Measurements from ENCODE around the gene TECTA.

TECTA gene

DNA sequence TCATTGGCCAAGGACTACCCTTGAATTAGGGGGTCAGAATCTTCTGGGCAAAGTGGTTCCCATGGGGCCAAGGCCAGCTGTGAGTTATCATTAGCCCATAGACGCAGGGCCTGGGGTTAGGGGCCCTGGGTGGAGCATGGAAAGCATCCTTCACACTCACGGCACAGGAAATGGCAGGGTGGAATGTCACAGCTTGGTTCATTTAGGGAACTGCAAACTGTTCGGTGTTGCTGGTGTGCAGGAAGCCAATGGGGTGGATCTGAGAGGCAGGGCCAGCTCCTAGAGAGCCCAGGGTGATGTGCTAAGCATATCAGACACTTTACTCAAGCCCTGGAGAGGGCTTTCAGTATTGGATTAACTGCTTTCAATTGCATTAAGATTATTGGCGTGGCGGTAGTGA, 42.9 kb downstream of the TECTA start:
- H3K27ac ChIP-seq (replicated peaks): no peak overlapping the region
- H3K4me3 ChIP-seq (replicated peaks; ENCODE audit: insufficient read depth, low read length): no peak overlapping the region
- TF ChIP-seq POLR2AphosphoS5 (IDR thresholded peaks at IDR 0.05; ENCODE audit: low read depth) (no peak), REST (IDR thresholded peaks at IDR 0.05; ENCODE audit: insufficient replicate concordance, low read depth) (no peak), SPI1 (IDR thresholded peaks at IDR 0.05; ENCODE audit: borderline replicate concordance, low read depth) (no peak), GABPA (IDR thresholded peaks at IDR 0.05; ENCODE audit: low read depth) (no peak)
- TF ChIP-seq, protein P1, sequence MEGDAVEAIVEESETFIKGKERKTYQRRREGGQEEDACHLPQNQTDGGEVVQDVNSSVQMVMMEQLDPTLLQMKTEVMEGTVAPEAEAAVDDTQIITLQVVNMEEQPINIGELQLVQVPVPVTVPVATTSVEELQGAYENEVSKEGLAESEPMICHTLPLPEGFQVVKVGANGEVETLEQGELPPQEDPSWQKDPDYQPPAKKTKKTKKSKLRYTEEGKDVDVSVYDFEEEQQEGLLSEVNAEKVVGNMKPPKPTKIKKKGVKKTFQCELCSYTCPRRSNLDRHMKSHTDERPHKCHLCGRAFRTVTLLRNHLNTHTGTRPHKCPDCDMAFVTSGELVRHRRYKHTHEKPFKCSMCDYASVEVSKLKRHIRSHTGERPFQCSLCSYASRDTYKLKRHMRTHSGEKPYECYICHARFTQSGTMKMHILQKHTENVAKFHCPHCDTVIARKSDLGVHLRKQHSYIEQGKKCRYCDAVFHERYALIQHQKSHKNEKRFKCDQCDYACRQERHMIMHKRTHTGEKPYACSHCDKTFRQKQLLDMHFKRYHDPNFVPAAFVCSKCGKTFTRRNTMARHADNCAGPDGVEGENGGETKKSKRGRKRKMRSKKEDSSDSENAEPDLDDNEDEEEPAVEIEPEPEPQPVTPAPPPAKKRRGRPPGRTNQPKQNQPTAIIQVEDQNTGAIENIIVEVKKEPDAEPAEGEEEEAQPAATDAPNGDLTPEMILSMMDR (IDR thresholded peaks at IDR 0.05; ENCODE audit: insufficient read depth, low read length): no peak
- H3K27me3 ChIP-seq (ENCODE audit: insufficient read depth, poor library complexity, severe bottlenecking): peaks cover 10% of the 10 kb centered on the region
- DNase-seq (ENCODE audit: low read depth in 1 of 2, low spot score in 1 of 2): no peak

DNA sequence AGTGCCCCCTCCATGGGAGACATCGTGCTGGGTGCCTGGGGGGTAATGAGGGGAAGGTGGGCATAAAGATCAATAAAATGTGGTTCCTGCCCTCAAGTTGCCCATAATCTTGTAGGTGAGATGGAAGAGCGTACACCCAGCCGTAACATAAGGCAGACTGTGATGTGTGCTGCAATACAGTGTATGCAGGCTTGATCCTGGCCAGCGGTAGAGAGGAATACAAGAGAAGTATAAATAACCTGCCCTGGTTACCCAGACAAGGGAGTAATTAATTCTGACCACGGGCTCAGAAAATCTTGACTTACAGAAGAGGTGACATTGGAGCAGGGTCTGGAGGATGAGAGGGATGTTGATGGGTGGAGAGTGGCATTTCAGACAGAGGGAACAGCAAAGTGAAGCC, 43.7 kb downstream of the TECTA start:
- no peak overlapping the region for H3K4me3 ChIP-seq (replicated peaks; ENCODE audit: insufficient read depth, low read length)
- DNase-seq (ENCODE audit: low read depth in 1 of 2, low spot score in 1 of 2): no peak
- no peak overlapping the region for H3K27ac ChIP-seq (replicated peaks)
- TF ChIP-seq GABPA (IDR thresholded peaks at IDR 0.05; ENCODE audit: low read depth) (no peak), POLR2AphosphoS5 (IDR thresholded peaks at IDR 0.05; ENCODE audit: low read depth) (no peak), REST (IDR thresholded peaks at IDR 0.05; ENCODE audit: insufficient replicate concordance, low read depth) (no peak), SPI1 (IDR thresholded peaks at IDR 0.05; ENCODE audit: borderline replicate concordance, low read depth) (no peak)
- TF ChIP-seq, protein P1 (IDR thresholded peaks at IDR 0.05; ENCODE audit: insufficient read depth, low read length): no peak
- peaks cover 10% of the 10 kb centered on the region for H3K27me3 ChIP-seq (ENCODE audit: insufficient read depth, poor library complexity, severe bottlenecking)

DNA sequence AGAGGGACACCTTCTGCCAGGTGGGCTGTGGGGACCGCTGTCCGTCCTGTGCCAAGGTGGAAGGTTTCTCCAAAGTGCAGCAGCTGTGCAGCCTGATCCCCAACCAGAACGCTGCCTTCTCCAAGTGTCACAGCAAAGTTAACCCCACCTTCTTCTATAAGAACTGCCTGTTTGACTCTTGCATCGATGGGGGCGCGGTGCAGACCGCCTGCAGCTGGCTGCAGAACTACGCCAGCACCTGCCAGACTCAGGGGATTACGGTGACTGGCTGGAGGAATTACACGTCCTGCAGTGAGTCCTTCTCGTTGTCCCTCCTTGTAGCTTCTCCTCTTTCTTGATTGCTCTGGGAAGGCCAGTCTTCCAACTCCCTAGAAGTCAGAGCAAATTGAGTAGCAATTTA, 44.8 kb downstream of the TECTA start:
- DNase-seq (ENCODE audit: low read depth in 1 of 2, low spot score in 1 of 2): no peak
- no peak overlapping the region for H3K27ac ChIP-seq (replicated peaks)
- TF ChIP-seq GABPA (IDR thresholded peaks at IDR 0.05; ENCODE audit: low read depth): no peak
- TF ChIP-seq POLR2AphosphoS5 (IDR thresholded peaks at IDR 0.05; ENCODE audit: low read depth): no peak
- no peak for TF ChIP-seq SPI1 (IDR thresholded peaks at IDR 0.05; ENCODE audit: borderline replicate concordance, low read depth)
- TF ChIP-seq, protein P1 (IDR thresholded peaks at IDR 0.05; ENCODE audit: insufficient read depth, low read length): no peak
- no peak for TF ChIP-seq REST (IDR thresholded peaks at IDR 0.05; ENCODE audit: insufficient replicate concordance, low read depth)

More for the DNA sequence above, 44.8 kb downstream of the TECTA start:
- Histone ChIP-seq H3K27me3 (ENCODE audit: insufficient read depth, poor library complexity, severe bottlenecking) (peaks cover 7% of the 10 kb centered on the region), H3K4me3 (replicated peaks; ENCODE audit: insufficient read depth, low read length) (no peak overlapping the region)

All from HL-60 (cell line).